ENCODE data around the gene PARP12.

Gene PARP12

GRCh38 chr7:140041659-140042385 is 20.9 kb downstream of the PARP12 start:
- in situ Hi-C loops (cut with HindIII; ENCODE audit: low pct_ligation_motif_present, low pct_unique_long_range_greater_than_20kb, low sequenced_read_pairs), result no loop called here
- no peak for DNase-seq

- no peak for DNase-seq
Measured at GRCh38 chr7:140039896-140040295, 22.9 kb downstream of the PARP12 start.

DNA sequence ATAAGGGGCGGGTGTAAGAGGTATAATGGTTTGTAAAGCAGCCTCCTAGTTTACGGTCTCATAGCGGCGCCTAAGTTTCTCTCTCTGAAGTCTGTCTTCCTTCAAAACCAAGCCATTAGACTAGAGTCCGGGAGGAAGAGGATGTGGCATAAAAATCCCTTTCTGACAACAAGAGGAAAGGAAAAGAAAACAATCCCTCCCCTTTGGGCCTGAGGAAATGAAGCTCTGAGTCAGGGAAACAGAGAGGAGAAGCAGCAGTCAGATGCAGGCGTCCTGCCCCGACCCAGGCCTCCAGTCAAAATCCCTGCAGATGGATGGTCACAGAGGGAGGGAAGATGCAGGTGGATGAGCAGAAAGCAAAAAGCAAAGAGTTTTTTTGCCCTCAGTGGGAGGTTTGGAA is 23.7 kb downstream of the PARP12 start:
- no peak for DNase-seq
- in situ Hi-C loops (cut with HindIII; ENCODE audit: low pct_ligation_motif_present, low pct_unique_long_range_greater_than_20kb, low sequenced_read_pairs), result no loop called here

More at GRCh38 chr7:140039896-140040295, 22.9 kb downstream of the PARP12 start:
- in situ Hi-C loops (cut with HindIII; ENCODE audit: low pct_ligation_motif_present, low pct_unique_long_range_greater_than_20kb, low sequenced_read_pairs), result no loop called here

- in situ Hi-C loops (cut with HindIII; ENCODE audit: low pct_ligation_motif_present, low pct_unique_long_range_greater_than_20kb, low sequenced_read_pairs), result no loop called here
- DNase-seq, result no peak
Measured at GRCh38 chr7:140036224-140036962, 26.4 kb downstream of the PARP12 start.

DNA sequence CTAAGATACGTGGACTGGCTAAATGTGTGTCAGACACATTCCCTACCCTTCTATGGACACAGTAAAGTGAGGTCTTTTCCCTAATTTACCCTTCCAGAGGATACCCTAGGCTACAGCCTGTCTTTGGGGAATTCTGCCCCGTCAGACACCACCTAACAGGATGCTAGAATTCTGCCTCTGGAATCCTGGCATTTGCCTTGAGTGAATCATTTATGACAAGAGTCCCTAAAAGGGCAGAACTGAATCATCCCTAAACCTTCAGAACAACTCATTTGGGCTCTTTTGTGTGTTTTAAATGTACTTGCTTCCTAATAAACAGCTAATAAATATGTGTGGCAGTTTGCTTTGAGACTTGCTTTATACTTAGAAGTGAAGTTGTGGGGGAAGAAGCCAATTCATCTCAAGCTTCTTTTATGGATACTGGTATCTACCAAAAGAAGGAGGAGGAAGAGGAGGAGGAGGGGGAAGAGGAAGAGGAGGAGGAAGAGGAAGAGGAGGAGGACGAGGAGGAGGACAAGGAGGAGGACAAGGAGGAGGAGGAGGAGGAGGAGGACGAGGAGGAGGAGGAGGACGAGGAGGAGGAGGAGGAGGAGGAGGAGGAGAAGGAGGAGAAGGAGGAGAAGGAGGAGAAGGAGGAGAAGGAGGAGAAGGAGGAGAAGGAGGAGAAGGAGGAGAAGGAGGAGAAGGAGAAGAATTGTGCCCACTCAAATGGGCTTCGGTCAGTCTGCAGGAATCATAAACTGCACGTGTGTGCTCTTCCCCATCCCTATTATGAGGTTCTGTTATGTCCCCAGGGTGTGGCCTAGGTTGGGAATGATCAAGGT is 27.1 kb downstream of the PARP12 start:
- peak; percentile 60 for DNase-seq
- in situ Hi-C loops (cut with HindIII; ENCODE audit: low pct_ligation_motif_present, low pct_unique_long_range_greater_than_20kb, low sequenced_read_pairs), result no loop called here

DNA sequence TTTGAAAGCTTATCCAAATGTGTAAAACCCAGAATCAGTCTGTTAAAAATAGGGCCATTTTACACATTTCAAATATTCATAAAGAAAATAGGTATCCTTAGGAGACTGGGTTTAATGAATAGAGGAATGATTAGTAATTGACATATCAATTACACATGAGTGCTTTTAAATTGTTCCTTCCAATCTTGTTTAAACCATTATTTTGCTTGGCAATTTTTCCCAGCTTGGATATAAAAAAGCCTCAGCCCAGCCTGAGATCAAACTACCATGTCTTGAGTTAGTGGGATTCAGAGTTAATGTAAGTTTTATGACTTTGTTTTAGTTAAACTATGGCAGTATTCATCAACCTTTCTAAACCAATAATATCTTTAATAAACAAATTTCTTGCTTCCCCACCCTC is 28.3 kb downstream of the PARP12 start:
- no peak for DNase-seq

DNA sequence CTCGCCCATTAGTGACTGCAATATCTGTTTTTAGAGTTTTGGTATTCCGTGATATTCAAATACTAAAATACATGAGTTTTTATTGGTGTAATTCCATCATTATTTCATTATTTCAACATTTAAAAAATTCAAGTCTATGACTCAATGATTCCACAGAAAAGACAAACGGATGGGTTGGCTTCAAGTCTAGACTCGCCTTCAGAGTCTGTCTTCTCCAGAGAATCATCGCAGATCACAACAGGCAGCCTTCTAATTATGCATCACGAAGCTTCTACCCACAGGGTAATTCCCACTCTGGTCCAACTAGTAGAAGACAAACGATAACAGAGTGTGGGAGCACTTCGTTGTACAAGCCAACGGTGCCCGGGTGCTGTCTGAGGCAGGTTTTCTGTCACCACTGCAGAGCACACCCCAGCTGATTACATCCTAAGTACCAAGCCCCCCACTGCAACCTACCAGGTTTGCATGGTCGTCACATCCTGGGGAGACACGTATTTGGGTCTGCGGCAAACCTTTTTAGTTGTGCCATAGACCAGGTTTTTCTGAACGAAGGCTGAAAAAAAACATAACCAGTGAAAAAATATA is 28.9 kb downstream of the PARP12 start:
- no peak for DNase-seq
- in situ Hi-C loops (cut with HindIII; ENCODE audit: low pct_ligation_motif_present, low pct_unique_long_range_greater_than_20kb, low sequenced_read_pairs), result no loop called here

More for the DNA sequence above, 28.3 kb downstream of the PARP12 start:
- in situ Hi-C loops (cut with HindIII; ENCODE audit: low pct_ligation_motif_present, low pct_unique_long_range_greater_than_20kb, low sequenced_read_pairs), result no loop called here

DNA sequence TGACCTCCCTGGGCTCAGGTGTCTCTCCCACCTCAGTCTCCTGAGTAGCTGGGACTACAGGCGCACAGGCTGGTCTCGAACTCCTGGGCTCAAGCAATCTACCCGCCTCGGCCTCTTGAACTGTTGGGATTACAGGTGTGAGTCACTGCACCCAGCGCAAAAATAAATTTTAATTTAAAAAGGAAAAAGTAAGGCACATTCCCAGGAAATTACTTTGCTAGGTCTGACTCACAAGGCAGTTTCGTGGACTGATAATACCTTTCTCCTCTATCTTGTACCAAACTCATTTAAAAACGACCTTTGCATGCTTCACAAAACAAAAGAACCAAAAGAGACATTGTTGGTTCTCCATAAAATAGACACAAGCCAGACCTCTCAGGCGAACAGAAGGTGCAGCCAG is 29.7 kb downstream of the PARP12 start:
- DNase-seq, result no peak
- in situ Hi-C loops (cut with HindIII; ENCODE audit: low pct_ligation_motif_present, low pct_unique_long_range_greater_than_20kb, low sequenced_read_pairs), result no loop called here

GRCh38 chr7:140031364-140031763 is 31.4 kb downstream of the PARP12 start:
- in situ Hi-C loops (cut with HindIII; ENCODE audit: low pct_ligation_motif_present, low pct_unique_long_range_greater_than_20kb, low sequenced_read_pairs), result no loop called here
- no peak for DNase-seq

- in situ Hi-C loops (cut with HindIII; ENCODE audit: low pct_ligation_motif_present, low pct_unique_long_range_greater_than_20kb, low sequenced_read_pairs), result no loop called here
- no peak for DNase-seq
Measured at GRCh38 chr7:140029072-140029471, 33.7 kb downstream of the PARP12 start.

GRCh38 chr7:140028311-140028710 is 34.4 kb downstream of the PARP12 start:
- in situ Hi-C loops (cut with HindIII; ENCODE audit: low pct_ligation_motif_present, low pct_unique_long_range_greater_than_20kb, low sequenced_read_pairs), result no loop called here
- no peak for DNase-seq

- in situ Hi-C loops (cut with HindIII; ENCODE audit: low pct_ligation_motif_present, low pct_unique_long_range_greater_than_20kb, low sequenced_read_pairs), result no loop called here
- no peak for DNase-seq
Measured at GRCh38 chr7:140027858-140028257, 34.9 kb downstream of the PARP12 start.

- in situ Hi-C loops (cut with HindIII; ENCODE audit: low pct_ligation_motif_present, low pct_unique_long_range_greater_than_20kb, low sequenced_read_pairs), result no loop called here
- no peak for DNase-seq
Measured at GRCh38 chr7:140026935-140027334, 35.8 kb downstream of the PARP12 start.

- in situ Hi-C loops (cut with HindIII; ENCODE audit: low pct_ligation_motif_present, low pct_unique_long_range_greater_than_20kb, low sequenced_read_pairs), result no loop called here
- DNase-seq, result no peak
Measured at GRCh38 chr7:140025814-140026433, 36.8 kb downstream of the PARP12 start.

GRCh38 chr7:140025241-140025640 is 37.5 kb downstream of the PARP12 start:
- DNase-seq, result no peak
- in situ Hi-C loops (cut with HindIII; ENCODE audit: low pct_ligation_motif_present, low pct_unique_long_range_greater_than_20kb, low sequenced_read_pairs), result no loop called here

GRCh38 chr7:140024585-140024984 is 38.2 kb downstream of the PARP12 start:
- DNase-seq, result no peak
- in situ Hi-C loops (cut with HindIII; ENCODE audit: low pct_ligation_motif_present, low pct_unique_long_range_greater_than_20kb, low sequenced_read_pairs), result loop anchor here (25.0 kb wide), 2 partner anchors 412 to 537 kb away; partner anchors contain the start of gene KLRG2

DNA sequence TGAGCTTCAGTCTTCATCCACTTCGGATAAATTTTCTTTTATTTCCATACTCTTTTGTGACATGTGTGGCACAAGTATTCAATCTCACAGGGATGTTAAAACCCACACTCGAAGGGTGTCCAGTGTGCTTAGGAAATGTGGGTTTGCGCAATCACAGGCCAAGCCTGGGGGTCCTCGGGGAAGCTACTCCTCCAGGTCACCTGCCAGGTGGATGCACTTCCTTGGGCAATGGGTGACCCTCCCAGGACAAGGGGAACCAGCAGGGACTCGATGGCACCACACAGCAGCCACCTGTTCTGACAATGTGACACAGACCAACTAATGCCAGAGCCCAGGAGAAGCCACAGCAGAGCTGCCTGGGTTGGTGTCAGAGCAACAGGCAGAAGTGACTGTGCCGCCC is 39.0 kb downstream of the PARP12 start:
- in situ Hi-C loops (cut with HindIII; ENCODE audit: low pct_ligation_motif_present, low pct_unique_long_range_greater_than_20kb, low sequenced_read_pairs), result loop anchor here (25.0 kb wide), 2 partner anchors 411 to 536 kb away; partner anchors contain the start of gene KLRG2
- no peak for DNase-seq

DNA sequence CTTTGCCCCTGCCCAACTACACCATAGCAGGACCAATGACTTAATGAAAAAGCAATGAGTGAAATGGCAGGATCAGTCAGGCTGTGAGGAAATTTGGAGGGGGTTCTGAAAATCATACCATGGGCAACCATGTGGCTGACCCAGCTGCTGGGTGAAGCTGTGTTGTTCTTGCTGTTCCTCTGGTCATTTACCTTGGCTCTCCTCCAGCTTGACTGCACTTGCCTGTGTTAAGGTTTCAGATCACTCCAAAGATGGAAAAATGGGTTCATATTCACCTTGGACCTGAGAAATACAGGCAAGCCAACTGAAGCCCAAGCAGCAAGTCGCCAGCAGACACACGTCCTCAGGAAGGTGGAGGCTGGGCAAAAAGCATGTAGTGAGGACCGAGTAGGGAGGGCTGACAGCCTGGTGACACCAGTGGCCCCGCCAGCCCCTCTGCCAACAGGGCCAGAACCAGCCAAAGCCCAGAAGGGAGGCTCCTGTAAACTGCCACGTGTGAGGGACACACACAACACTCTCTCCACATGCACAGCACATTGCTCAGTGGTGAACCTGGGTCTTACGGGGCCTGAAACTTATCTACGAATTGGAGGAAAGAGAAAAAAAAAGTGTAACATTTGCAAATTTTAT is 40.1 kb downstream of the PARP12 start:
- DNase-seq, result no peak
- in situ Hi-C loops (cut with HindIII; ENCODE audit: low pct_ligation_motif_present, low pct_unique_long_range_greater_than_20kb, low sequenced_read_pairs), result loop anchor here (25.0 kb wide), 2 partner anchors 410 to 535 kb away; partner anchors contain the start of gene KLRG2
